NCI-H187 treated with DMSO at 0.1 percent for 48 hours (cell line): ENCODE data around the gene KL.

ENCODE experiments used
- DNase-seq: peaks from one replicate; lab custom pipeline; 2025; lab: John Stamatoyannopoulos, UW

The KL gene

DNA sequence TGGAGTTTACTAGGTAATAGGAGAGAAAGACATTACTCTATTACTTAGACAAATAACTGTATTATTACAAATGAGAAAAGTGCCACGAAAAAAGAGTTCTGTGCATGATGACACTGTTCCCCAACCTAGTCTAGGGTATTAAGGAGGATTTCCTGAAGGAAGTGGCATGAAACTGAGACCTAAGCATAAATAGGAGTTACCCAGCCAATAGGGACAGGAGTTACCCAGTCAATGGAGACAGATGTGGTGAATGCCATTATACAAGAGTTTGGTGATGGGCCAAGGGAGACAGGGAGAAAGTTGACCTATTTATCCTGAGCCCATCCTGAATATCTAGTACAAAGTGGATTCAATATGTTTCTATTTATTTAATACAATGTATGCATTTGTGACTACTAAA lies 65.4 kb downstream of the KL start:
- DNase-seq: no peak

- DNase-seq: no peak
Measured at GRCh38 chr13:33083054-33083453, 66.8 kb downstream of the KL start.

DNA sequence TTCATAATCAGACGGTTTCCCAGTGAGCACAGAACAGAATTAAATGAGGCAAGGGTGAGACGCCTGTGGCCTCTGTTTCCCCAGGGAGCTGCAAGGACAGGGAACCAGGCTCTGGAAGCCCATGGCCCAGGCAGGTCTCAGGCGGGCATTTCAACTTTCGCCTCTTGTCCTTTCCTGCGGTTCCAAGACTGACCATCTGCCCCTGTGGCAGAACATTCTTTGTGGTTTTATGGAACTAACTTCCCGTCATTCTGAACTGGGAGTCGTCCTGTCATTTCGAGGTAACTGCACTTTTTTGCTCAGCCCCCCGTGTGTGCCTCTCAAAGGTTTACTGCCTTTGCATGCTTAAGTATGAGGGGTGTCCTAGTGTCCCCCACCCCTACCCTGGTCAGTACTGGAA lies 70.9 kb downstream of the KL start:
- DNase-seq: no peak

DNA sequence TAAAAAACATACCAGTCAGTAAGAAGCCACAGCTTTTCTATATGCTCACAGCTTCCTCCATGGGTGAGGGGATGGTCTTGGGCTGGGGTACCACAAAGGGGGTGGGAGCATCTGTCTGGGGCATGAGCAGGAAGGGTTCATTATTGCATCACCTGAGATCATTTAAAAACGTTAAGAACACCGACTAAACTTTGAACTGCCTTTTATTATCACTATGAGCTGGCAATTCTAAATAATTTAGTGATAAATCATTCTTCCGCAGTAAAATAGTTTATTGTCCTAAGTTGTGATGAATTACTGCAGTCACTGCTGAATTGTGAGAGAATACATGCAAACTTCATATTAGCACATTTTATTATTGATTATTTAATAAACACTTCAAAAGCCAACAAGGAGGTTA lies 71.6 kb downstream of the KL start:
- no peak for DNase-seq

- DNase-seq: no peak
Measured at GRCh38 chr13:33089311-33089710, 73.1 kb downstream of the KL start.

GRCh38 chr13:33090755-33091414 lies 74.7 kb downstream of the KL start:
- DNase-seq: no peak

DNA sequence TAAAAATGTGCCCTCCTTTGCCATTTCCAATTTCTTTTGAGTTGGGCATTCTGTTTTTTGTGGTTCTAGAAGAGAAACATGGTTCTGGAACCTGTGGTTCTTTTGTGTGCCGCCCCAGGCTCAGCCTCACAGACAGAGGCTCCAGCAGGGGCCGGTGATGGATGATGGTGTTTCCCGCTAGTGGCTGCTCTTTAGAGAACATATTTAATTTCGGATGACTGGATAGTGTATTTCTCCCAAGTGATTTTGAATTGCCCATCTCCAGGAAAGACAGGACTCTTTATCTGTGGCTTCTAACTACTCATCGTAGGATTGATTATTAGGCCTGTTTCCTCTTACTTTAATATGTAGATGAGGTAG lies 75.2 kb downstream of the KL start:
- no peak for DNase-seq

DNA sequence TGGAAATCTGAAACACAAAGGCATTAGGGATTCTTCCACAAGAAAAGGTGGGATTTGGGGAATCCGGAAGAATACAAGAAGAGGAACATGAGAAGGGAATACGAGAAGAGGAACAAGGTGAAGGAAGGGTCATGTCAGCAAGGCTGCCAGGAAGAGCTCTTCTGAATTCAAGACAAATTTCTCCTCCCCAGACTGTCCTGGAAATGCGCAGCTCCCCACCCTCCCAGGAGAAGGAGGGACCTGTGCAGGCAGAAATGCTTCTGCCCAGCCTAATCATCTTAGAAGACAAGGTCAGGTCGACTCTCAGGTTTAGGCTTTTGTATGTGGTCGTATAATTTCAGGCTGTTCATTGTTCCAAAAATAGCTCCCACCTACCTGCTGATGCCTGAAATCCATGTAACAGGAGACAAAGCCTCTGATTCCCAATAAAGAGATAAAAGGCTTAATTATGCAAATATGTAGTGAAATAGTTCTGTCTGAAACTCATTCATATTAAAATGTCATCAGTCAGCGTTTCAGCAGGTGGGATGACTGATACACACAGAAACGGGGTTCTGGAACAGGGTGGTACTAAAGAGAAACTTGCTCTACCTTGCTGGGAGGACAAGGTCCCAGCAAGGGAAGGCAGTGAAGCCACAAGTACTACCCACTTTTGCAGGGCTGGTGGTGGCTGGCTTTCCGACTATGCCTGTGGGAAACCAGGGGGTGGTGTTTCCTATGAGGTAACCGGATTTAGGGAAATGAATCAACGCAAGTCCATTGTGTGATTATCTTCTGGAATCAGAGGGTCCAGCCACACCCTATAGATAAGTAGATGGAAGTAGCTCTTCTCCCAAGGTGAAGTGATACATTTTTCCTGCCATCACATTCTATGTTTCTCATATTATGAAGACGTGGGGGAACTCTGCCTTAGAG lies 76.1 kb downstream of the KL start:
- DNase-seq: no peak

- DNase-seq: no peak
Measured at GRCh38 chr13:33096886-33097605, 80.8 kb downstream of the KL start.

DNA sequence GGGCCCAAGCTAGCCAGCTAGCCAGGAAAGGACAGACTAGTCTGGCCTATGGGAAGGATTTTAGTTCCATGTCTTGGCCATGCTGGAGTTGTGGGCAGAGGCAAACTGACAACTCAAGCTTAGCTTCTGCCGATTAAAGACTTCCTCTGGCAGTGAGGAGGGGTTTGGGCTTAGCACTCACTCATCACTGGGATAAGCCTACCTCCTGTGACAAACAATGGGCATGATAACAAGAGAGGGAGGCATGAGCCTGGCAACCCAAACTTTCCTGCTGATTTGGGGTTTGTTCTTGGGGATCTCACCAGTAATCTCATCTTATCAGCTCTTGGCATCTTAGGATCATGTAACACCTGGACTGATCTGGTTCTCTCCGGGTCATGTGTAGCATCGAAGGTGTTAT lies 83.6 kb downstream of the KL start:
- no peak for DNase-seq

GRCh38 chr13:33100886-33101285 lies 84.7 kb downstream of the KL start:
- no peak for DNase-seq

DNA sequence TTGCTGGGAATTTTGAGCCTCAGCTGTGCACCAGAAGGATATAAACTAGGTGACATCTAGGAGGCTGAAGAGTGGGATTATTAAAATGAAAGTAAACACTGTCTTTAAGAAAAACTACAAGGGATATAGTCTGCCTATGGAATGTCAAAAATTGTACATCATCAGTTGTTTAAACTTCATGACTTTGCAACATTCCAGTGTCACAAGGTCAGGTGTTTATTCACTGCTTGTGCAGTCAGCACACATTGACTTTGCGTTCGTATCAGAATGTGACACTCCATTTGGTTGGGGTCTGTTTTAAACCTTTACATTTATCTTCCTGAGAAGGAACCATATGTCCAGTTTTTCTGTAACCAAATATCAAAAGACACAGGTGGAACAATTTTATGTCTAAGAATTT lies 85.6 kb downstream of the KL start:
- no peak for DNase-seq

DNA sequence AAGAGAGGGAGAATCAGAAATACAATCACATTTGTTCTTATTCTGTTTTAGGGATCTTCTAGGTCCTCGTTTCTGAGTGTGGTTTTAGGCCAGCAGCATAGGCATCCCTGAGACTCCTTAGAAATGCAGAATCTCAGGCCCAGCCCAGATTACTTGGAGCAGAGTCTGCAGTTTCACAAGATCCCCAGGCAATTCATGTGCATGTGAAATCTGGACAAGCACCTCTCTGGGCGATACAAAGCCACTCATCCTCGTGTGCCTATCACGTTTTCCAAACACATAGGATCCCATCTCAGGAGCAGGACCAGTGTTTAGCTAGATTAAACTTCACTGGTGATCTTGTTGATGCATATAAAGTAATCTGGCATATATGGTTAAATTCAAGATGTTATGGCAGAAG lies 87.2 kb downstream of the KL start:
- DNase-seq: no peak

DNA sequence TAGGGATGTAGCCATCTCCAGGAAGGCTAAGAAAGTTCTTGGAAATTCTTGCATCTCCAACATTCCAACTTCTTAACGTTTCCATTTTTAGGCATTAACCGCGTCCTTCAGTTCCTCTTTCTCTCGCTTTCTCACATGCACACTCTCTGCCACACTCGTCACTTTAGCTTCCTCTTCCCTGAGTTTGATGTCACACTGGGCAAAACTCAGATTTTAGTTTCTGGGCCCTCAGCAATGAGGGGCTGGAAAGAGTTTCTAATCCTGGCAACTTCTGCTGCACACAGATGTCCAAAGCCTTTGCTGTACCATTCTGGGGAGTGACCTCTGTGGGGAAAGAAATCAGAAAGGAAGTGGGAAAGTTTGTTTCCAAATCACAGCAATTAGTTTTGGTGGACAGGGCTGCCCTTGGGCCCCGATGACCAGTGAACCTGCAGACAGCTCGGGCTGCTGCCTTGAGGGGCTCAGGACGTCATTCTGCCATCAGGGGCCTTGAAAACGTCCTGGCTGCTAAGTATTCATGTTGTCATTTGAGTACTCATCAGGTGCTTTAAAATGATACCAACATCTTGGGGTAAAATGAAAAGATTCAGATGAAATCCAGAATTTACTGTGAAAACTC lies 89.3 kb downstream of the KL start:
- no peak for DNase-seq

DNA sequence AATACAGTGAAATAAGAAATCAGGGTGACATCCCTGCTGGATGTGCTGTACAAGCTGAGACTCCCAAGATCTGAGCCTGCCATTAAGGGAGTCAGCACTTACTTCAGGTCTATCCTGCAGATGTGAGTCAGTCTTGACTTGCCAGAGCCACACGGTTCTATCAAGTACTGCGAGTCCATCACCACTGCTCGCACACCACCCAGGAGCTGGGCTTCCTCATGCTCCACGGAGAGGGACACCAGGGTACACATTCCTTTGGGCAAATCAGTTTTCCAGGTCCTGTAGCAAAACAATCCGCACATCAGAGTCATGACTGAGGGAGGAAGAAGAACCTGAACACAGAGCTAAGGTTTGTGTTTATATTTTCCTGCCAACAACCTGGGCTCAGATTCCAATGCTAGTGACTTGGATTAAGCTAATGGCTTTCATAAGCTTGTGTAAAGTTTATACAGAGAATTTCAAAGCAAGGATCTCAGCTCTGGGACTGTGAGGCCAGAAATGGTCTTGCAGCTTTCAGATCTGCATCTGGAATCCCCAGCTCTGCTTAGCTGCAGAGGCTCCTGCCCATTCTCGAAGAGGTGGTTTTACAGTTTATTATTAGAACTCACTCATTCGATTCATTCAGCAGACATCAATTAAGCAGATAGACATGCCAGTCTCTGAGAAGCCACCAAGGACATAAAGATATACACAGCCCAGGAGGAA lies 90.6 kb downstream of the KL start:
- DNase-seq: no peak

DNA sequence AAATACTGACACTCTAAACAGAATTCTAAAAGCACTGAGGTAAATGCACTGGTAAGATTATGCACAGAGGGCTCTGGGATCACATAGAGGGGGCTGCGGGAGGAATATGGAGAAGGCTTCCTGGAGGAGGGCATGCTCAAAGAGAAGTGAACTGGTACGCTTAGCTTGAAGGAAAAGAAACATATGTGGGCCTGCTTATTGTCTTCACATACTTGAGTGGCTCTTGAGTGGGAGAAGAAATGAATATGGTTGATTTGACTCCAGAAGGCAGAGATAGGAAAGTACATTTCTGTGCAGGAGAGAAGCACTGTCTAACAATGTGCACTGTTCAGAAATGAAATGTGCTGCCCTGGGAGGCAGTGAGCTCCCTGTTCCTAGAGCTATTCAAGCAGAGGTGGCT lies 91.1 kb downstream of the KL start:
- no peak for DNase-seq

DNA sequence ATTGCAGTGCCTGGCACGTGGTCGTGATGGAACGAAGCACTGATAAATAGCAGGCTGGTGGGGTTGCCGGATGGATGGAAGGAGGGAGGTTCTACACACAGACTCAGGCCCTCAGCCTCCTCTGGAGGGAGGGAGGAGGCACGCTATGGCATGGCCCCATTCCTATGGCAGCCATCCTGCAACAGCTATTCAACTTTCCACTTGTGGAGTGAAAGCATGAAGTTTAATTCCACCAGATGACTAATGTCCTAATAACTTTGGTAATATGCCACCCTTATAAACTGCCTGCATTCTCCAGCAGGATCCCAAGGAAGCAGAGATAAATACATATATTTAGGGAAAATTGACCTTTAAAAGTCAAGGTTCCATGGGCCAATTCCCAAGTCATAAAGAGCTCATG lies 92.4 kb downstream of the KL start:
- DNase-seq: no peak

DNA sequence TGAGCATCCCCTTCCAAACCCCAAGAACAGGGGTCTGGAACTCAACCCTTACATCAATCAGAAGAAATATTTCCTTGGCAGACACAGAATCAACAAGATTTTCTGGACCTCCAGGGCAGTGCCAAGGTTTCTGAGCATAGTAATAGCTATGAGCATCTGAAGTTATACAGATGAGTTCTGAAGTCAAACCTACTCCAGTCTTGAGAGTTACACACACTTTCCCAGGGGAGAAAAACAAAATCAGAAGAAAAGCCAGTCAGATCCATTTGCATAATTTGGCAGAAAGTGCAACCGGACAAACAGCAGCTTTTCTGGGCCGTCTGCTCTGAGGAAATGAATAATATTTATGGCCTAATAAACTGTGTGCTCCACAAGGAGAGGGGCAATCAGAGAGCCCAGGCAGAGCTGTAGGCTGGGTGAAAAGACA lies 93.1 kb downstream of the KL start:
- no peak for DNase-seq

- DNase-seq: no peak
Measured at GRCh38 chr13:33109801-33110200, 93.6 kb downstream of the KL start.

DNA sequence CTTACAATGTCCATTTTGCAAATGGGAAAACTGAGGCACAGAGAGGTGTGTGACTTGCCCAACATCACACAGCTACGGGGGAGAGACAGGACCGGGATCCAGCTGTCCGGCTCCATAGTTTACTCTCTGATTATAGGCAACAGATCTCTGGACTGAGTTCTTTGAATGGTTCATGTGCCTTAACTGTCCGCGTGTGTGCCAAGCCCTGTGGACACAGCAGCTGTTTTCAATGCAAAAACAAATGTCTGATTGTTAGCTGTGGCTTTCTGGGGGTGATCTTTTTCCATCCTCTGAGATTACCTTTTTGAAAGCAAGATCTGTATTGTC lies 94.1 kb downstream of the KL start:
- DNase-seq: no peak

GRCh38 chr13:33110713-33111413 lies 94.6 kb downstream of the KL start:
- no peak for DNase-seq
